WERI-Rb-1 (cell line): ENCODE data around the gene ADH1C.

Experiments used
- DNase-seq: peaks from one replicate; pipeline ENCODE4 v3.0.0-alpha.2; 2020
- H3K27ac ChIP-seq: fragments of 250-450 bp; sonication (Bioruptor Pico); 2 replicates; pipeline ENCODE4 v1.5.1; 2020; ENCODE audit warnings: mild to moderate bottlenecking, moderate library complexity
- H3K27me3 ChIP-seq: fragments of 250-450 bp; sonication (Bioruptor Pico); 2 replicates; pipeline ENCODE4 v1.5.1; 2021; ENCODE audit warnings: mild to moderate bottlenecking, low read depth, moderate library complexity; ENCODE audit not compliant: insufficient read depth, severe bottlenecking
- H3K36me3 ChIP-seq: fragments of 250-450 bp; sonication (Bioruptor Pico); 2 replicates; pipeline ENCODE4 v1.5.1; 2020; ENCODE audit warnings: mild to moderate bottlenecking, moderate library complexity
- H3K4me3 ChIP-seq: 2 replicates; pipeline ENCODE4 v1.5.1; 2011; ENCODE audit warnings: low read depth, mild to moderate bottlenecking, control low read depth, low read length
- H3K9me3 ChIP-seq: fragments of 250-450 bp; sonication (Bioruptor Pico); 2 replicates; pipeline ENCODE4 v1.5.1; 2021; ENCODE audit warnings: mild to moderate bottlenecking, moderate library complexity; ENCODE audit not compliant: severe bottlenecking
- TF ChIP-seq, protein P1 (sequence below): IDR thresholded peaks from 2 replicates; pipeline ENCODE4 v1.5.1; 2011; ENCODE audit warnings: low read depth, mild to moderate bottlenecking, control low read depth, inconsistent platforms, low read length

Gene ADH1C

DNA sequence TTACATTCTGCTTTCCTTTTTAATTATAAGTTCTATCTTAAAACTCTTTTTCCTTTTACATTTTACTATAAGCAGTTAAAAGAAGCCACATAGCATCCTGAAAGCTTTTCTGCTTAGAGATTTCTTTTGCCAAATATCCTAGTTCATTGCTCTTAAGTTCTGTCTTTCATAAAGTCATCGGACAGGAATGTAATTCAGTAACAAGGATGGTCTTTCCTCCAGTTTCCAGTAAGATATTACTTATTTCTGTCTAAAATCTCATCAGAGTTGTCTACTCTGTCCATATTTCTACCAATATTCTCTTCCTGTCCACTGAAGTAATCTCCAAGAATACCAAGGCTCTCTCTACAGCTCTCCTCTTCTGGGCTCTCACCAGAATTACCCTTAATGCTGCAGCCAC is 37.5 kb upstream of the ADH1C start:
- TF ChIP-seq, protein P1, sequence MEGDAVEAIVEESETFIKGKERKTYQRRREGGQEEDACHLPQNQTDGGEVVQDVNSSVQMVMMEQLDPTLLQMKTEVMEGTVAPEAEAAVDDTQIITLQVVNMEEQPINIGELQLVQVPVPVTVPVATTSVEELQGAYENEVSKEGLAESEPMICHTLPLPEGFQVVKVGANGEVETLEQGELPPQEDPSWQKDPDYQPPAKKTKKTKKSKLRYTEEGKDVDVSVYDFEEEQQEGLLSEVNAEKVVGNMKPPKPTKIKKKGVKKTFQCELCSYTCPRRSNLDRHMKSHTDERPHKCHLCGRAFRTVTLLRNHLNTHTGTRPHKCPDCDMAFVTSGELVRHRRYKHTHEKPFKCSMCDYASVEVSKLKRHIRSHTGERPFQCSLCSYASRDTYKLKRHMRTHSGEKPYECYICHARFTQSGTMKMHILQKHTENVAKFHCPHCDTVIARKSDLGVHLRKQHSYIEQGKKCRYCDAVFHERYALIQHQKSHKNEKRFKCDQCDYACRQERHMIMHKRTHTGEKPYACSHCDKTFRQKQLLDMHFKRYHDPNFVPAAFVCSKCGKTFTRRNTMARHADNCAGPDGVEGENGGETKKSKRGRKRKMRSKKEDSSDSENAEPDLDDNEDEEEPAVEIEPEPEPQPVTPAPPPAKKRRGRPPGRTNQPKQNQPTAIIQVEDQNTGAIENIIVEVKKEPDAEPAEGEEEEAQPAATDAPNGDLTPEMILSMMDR: no peak
- Histone ChIP-seq H3K36me3 (no peaks in the 10 kb centered on the region), H3K4me3 (no peak overlapping the region), H3K9me3 (peaks cover 5% of the 10 kb centered on the region), H3K27me3 (no peaks in the 10 kb centered on the region), H3K27ac (no peak overlapping the region)
- DNase-seq: no peak

DNA sequence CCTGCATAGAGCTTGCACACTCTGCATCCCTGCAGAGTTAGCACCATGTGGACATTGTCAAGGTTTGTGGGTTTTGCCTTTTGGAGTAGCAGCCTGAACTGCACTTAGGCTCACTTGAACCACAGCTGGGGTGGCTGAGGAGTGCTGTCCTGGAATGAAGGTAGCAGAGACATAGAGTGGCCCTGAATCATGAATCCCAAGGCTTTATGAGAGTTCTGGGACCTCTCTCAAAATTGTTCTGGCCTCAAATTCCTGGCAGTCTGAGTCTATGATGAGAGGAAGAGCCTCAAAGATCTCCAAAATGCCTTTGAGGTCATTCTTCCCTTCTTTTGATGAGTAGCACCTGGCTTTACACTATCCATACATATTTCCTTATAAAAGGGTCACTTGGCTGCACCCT is 37.1 kb upstream of the ADH1C start:
- Histone ChIP-seq H3K27me3 (no peaks in the 10 kb centered on the region), H3K36me3 (no peaks in the 10 kb centered on the region), H3K27ac (no peak overlapping the region), H3K9me3 (peaks cover 5% of the 10 kb centered on the region), H3K4me3 (no peak overlapping the region)
- TF ChIP-seq, protein P1: no peak
- DNase-seq: no peak

DNA sequence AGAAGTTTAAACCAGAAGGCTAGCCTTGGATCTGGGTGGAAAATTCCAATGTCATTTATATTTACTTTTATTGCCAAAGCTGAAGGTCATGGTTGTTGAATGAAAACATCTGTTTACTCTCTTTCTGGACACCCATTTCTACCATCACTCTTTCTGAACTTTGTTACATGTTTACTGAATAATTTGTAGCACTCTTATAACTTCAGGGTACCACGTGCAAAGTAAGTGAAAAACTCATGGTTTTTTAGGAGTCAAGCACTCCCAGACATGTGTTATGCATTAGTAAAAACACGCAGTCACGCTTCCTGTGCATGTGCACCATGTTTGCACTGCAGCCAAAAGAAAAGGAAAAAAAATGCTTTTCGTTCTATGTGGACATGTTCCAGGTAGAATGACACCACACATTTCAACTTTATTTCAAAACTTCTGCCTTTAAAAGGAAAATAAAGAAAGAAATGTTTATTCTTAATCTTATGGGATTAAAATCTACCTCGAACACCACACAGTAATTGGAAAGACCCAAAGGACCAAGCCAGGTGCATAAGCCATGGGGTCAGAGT is 31.4 kb upstream of the ADH1C start:
- TF ChIP-seq, protein P1: no peak
- Histone ChIP-seq H3K9me3 (no peaks in the 10 kb centered on the region), H3K4me3 (no peak overlapping the region), H3K27ac (no peak overlapping the region), H3K27me3 (no peaks in the 10 kb centered on the region), H3K36me3 (no peaks in the 10 kb centered on the region)
- DNase-seq: no peak

DNA sequence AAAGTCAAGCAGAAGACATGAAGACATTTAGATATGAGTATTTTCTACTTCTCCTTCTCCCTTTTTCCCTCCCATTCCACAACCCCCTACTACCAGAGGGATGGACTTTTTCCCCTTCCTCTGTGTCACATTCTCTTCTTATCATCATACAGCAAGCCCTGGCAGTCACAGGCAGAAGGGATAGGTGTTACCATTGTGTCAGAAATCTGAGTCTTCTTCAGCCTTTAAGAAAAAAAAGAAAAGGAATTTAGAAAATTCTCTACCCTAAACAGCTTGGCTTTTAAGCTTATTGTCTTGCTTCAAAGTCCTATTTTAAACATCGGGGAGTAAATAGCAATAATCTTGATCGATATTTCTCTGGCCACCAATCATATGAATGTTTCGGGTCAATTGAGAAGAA is 30.9 kb upstream of the ADH1C start:
- no peak for DNase-seq
- Histone ChIP-seq H3K27ac (no peak overlapping the region), H3K9me3 (no peaks in the 10 kb centered on the region), H3K36me3 (no peaks in the 10 kb centered on the region), H3K4me3 (no peak overlapping the region), H3K27me3 (no peaks in the 10 kb centered on the region)
- TF ChIP-seq, protein P1: no peak

DNA sequence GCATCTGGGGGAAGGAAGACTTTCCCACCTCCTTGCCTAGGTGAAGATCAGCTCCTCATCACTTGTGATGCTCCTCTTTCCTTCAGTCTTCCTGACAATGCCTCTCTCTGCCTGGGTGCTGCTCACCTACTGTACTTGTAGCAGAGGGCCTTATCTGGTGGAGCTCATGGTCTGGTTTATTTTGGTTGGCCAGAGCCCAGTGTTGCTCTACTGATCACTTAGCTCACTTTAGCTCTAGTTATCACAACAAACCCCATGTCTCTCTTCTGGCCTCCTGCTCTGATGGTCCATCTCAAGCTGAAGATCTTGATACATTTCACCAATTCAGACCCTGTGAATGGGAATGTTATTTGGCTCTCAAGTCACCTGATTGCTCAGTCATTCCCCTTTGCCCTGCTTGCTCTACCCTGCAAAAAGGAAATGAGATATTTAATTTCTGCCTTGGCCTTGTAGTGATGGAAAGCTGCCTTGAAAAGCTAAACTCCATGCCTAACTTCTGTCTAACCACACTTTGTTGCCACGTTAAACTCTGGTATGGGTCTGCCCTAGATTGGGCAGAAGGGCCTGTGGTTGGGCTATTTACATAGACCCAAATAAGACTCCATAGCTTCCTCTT is 30.3 kb upstream of the ADH1C start:
- no peak overlapping the region for H3K27ac ChIP-seq
- H3K4me3 ChIP-seq: no peak overlapping the region
- no peaks in the 10 kb centered on the region for H3K36me3 ChIP-seq
- TF ChIP-seq, protein P1: no peak
- no peak for DNase-seq
- H3K27me3 ChIP-seq: no peaks in the 10 kb centered on the region
- no peaks in the 10 kb centered on the region for H3K9me3 ChIP-seq
